Stomach (tissue), 9 donors: ENCODE results near the gene EGFR. TPM values are rescaled to one million over a fixed set of nuclear protein-coding genes. Genes with fewer than 3 reads are reported as not detected.

ENCODE experiments used
- DNase-seq, 2 donors: peaks; one replicate each; pipeline versions ENCODE4 v3.0.0 to v3.0.0-alpha.2; 2013 to 2019
- H3K27ac ChIP-seq, 5 donors: fragments of 200-600 bp in 4 of 5; sonication (generic) in 4 of 5; one replicate each; pipeline ENCODE4 v1.5.1; 2013 to 2019; ENCODE audit warnings: mild to moderate bottlenecking in 1 of 5, moderate library complexity in 1 of 5
- H3K27me3 ChIP-seq, 3 donors: fragments of 200-600 bp; sonication (generic); one replicate each; pipeline ENCODE4 v1.5.1; 2017 to 2019; ENCODE audit warnings: mixed run types in 1 of 3
- H3K36me3 ChIP-seq, 4 donors: fragments of 200-600 bp; sonication (generic); 1 replicate in 3 of 4; 2 replicates in 1 of 4; pipeline ENCODE4 v1.5.1; 2016 to 2019
- H3K4me1 ChIP-seq, 4 donors: fragments of 200-600 bp; sonication (generic); one replicate each; pipeline ENCODE4 v1.5.1; 2016 to 2019
- H3K4me3 ChIP-seq, 4 donors: fragments of 200-600 bp; sonication (generic) in 3 of 4; one replicate each; pipeline ENCODE4 v1.5.1; 2016 to 2019; ENCODE audit warnings: mild to moderate bottlenecking in 1 of 4
- H3K9me3 ChIP-seq, 4 donors: fragments of 200-600 bp; sonication (generic); one replicate each; pipeline ENCODE4 v1.5.1; 2016 to 2019
- EP300 ChIP-seq: sonication (generic); formaldehyde crosslinking; IDR thresholded peaks from one replicate; pipeline ENCODE4 v1.6.1; 2017; ENCODE audit warnings: antibody characterized with exemption
- POLR2A ChIP-seq, 4 donors: fragments of 450-650 bp; IDR thresholded peaks; one replicate each; pipeline ENCODE4 v1.6.1; 2016; ENCODE audit warnings: antibody characterized with exemption in 4 of 4, control low read depth in 2 of 4, mild to moderate bottlenecking in 1 of 4, moderate library complexity in 1 of 4
- POLR2AphosphoS5 ChIP-seq, 3 donors: sonication (generic); formaldehyde crosslinking; IDR thresholded peaks; one replicate each; pipeline ENCODE4 v1.6.1; 2016; ENCODE audit warnings: antibody characterized with exemption in 3 of 3
- WGBS, 5 donors: extraction: QIAGEN DNeasy Blood & Tissue Kit in 3 of 5; methylation state at CpG; one replicate each; pipeline versions ENCODE4 v1.1.5 to v1.1.7; 2013 to 2018; 5-methylcytosine and 5-hydroxymethylcytosine counted together
- intact Hi-C: fragments of 100-400 bp; cut with DNase I; formaldehyde crosslinking; loops from one replicate; pipeline ENCODE4 v1.15.1; 2023; ENCODE audit warnings: low total_unique reads
- polyA plus RNA-seq, 3 donors: library from polyadenylated mRNA; stranded (reverse); fragments of 200-250 nt; gene quantifications; one replicate each; pipeline ENCODE4 v1.2.3, GENCODE V29; 2013
- total RNA-seq, 5 donors: library from RNA; depleted of rRNA; stranded (reverse); fragments of >200 nt; gene quantifications; one replicate each; pipeline versions ENCODE4 v1.1.0 to v1.2.3, GENCODE V29; 2014 to 2016
- TF ChIP-seq, protein P1 (sequence below), 7 experiments: fragments of 450-650 bp in 4 of 7; fragments of 200-600 bp in 3 of 7; sonication (generic) in 3 of 7; IDR thresholded peaks; one replicate each; pipeline ENCODE4 v1.5.1; 2016 to 2019; ENCODE audit warnings: antibody characterized with exemption in 7 of 7, control low read depth in 2 of 7, mild to moderate bottlenecking in 1 of 7
- donor health status: healthy with polysubstance abuse.
- donor health status: Bipolar disorder and iron deficiency.
- donor health status: healthy.

EGFR gene
- total and polyA plus RNA-seq, 8 donors = 3.4 to 43.4 (median 32.6) TPM

DNA sequence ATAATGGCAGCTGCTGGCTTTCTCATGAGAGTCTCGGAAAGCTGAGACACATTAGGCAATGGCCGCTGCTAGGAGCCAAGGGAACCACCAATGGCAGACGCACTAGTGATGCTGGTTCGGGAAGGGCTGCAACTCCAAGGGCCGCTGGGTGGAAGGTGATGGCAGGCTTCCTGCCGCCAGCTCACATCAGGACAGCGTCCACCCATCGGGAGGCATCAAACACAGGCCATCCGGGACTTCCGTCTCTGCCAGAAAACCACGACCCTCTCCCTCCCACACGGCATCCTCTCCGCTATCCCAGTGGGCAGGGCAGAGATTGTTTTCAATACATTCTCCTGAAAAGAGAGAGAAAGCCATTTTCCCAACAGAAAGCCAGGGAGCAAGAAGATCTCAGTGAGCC, 27.5 kb upstream of the EGFR start:
- no peak overlapping the region for H3K27ac ChIP-seq
- no peak for DNase-seq
- intact Hi-C loops = no loop called here
- no peaks in the 10 kb centered on the region for H3K4me1 ChIP-seq
- no peaks in the 10 kb centered on the region for H3K9me3 ChIP-seq
- H3K36me3 ChIP-seq = no peaks in the 10 kb centered on the region
- no peaks in the 10 kb centered on the region for H3K27me3 ChIP-seq
- WGBS, 5 donors = 91 to 99% (median 94%) methylated on average over 9 to 13 of the region's 13 CpGs
- TF ChIP-seq EP300 = no peak
- TF ChIP-seq POLR2AphosphoS5 (IDR thresholded peaks at IDR 0.05) = no peak
- TF ChIP-seq, protein P1, sequence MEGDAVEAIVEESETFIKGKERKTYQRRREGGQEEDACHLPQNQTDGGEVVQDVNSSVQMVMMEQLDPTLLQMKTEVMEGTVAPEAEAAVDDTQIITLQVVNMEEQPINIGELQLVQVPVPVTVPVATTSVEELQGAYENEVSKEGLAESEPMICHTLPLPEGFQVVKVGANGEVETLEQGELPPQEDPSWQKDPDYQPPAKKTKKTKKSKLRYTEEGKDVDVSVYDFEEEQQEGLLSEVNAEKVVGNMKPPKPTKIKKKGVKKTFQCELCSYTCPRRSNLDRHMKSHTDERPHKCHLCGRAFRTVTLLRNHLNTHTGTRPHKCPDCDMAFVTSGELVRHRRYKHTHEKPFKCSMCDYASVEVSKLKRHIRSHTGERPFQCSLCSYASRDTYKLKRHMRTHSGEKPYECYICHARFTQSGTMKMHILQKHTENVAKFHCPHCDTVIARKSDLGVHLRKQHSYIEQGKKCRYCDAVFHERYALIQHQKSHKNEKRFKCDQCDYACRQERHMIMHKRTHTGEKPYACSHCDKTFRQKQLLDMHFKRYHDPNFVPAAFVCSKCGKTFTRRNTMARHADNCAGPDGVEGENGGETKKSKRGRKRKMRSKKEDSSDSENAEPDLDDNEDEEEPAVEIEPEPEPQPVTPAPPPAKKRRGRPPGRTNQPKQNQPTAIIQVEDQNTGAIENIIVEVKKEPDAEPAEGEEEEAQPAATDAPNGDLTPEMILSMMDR (IDR thresholded peaks at IDR 0.05) = no peak
- no peak for TF ChIP-seq POLR2A (IDR thresholded peaks at IDR 0.05)
- H3K4me3 ChIP-seq = no peak overlapping the region

DNA sequence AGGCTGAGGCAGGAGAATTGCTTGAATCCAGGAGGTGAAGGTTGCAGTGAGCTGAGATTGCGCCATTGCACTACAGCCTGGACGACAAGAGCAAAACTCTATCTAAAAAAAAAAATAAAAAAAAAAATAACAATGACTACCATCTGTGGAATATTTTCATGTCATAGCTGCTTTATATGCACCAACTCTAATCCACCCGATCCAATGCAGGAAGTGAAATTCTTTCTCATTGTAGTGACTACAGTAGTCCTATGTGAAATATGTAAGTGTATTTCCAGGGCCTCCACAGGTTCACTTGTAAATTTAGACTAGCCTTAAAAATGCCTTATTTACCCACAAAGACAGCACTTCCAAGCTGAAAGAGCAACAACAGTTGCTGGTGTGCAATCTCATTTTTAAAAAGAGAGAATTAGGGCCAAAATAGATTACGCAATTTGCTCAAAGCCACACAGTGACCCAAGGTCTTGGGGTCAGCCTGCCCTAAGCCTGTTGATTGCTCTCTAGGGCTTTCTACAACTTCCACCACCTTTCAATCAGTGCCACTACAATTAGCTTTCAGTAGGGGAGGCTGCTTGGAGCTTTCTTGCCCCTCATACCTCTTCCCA, 25.8 kb upstream of the EGFR start:
- Histone ChIP-seq H3K4me3 (no peak overlapping the region), H3K9me3 (no peaks in the 10 kb centered on the region), H3K27me3 (no peaks in the 10 kb centered on the region), H3K4me1 (no peaks in the 10 kb centered on the region), H3K36me3 (no peaks in the 10 kb centered on the region), H3K27ac (no peak overlapping the region)
- WGBS, 5 donors = 84 to 95% (median 91%) methylated on average over 4 of the region's 4 CpGs
- no peak for TF ChIP-seq EP300
- no peak for TF ChIP-seq POLR2AphosphoS5 (IDR thresholded peaks at IDR 0.05)
- TF ChIP-seq POLR2A (IDR thresholded peaks at IDR 0.05) = no peak
- TF ChIP-seq, protein P1 (IDR thresholded peaks at IDR 0.05) = no peak
- intact Hi-C loops = no loop called here
- DNase-seq = no peak

DNA sequence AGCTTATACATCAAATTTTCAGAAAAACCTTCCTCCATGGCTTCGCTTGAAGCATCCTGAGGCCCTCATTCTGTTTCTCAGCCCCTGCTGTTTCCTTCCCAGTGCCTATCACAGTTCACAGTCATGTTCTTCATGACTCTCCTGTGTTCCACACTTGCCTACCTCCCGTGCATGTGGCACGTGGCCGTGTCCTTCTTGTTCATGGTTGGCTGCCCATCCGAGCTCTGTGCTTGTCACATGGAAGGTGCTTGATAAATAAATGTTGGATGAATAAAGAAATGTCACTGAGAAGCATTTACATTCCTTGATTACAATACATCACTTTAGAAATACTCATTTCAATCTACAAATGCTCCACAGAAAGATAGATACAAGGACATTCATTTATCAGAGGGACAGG, 23.7 kb upstream of the EGFR start:
- DNase-seq = no peak
- no peaks in the 10 kb centered on the region for H3K9me3 ChIP-seq
- no peak overlapping the region for H3K27ac ChIP-seq
- intact Hi-C loops = no loop called here
- TF ChIP-seq POLR2AphosphoS5 (IDR thresholded peaks at IDR 0.05) (no peak), EP300 (no peak), POLR2A (IDR thresholded peaks at IDR 0.05) (no peak)
- TF ChIP-seq, protein P1 (IDR thresholded peaks at IDR 0.05) = no peak
- WGBS, 5 donors = 91 to 94% (median 93%) methylated on average over 5 of the region's 5 CpGs
- no peak overlapping the region for H3K4me3 ChIP-seq
- H3K4me1 ChIP-seq = no peaks in the 10 kb centered on the region
- H3K36me3 ChIP-seq = no peaks in the 10 kb centered on the region
- no peaks in the 10 kb centered on the region for H3K27me3 ChIP-seq

DNA sequence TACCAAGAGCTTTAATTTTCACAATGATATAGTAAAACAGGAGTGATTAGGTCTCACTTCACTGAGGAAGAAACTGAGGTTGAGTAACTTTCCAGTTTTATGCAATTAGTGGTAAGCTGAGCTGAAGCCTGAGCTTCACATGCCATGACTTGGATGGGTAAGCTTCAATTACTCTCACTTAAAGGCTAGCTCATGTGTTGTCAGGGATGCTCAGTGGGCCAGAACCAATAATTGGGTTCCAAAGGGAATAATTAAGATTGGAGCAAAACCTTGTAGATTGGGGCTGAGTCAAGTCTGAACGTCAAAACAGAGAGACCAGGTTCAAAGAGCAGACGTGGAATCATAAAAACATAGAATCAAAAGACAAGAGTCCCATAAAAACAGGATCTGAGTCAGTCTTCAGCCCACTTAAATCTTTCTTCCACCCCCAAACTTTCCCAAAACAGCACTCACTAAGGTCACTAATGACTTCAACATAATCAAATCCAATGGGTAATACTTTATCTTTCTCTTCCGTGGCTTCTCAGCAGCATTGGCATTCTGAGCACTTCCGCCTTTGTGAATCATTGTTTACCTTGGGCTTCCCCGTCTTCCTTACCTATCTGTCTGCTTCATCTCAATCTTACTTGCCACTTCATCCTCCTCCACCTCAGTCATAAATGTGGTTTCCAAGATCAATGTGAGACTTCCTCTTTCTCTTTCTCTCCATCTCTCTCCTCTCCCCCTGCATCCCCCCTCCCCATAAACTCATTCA, 23.0 kb upstream of the EGFR start:
- H3K36me3 ChIP-seq = no peaks in the 10 kb centered on the region
- H3K27me3 ChIP-seq = no peaks in the 10 kb centered on the region
- intact Hi-C loops = no loop called here
- no peaks in the 10 kb centered on the region for H3K9me3 ChIP-seq
- no peak for DNase-seq
- H3K27ac ChIP-seq = no peak overlapping the region
- WGBS, 5 donors = 49 to 58% (median 55%) methylated on average over 5 of the region's 5 CpGs
- no peaks in the 10 kb centered on the region for H3K4me1 ChIP-seq
- H3K4me3 ChIP-seq = no peak overlapping the region
- TF ChIP-seq POLR2A (IDR thresholded peaks at IDR 0.05) (no peak), POLR2AphosphoS5 (IDR thresholded peaks at IDR 0.05) (no peak)

DNA sequence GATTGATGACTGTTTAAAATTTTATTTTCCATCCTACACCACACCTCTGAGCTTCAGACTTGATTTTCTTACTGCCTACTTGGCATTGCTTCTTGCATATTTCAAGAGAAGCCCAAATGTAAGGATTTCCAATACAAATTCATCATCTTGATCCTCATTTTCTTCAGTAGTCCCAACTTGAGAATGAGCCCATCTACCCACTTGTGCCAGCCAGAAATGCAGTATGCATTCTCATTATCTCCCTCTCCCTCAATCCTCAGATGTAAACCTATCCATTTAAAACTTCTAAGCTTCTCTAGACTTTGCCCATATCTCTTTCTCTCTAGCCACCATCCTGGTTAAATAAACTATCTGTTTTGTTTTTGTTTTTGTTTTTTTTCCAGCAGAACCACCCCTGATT, 22.4 kb upstream of the EGFR start:
- intact Hi-C loops = no loop called here
- no peaks in the 10 kb centered on the region for H3K4me1 ChIP-seq
- H3K9me3 ChIP-seq = no peaks in the 10 kb centered on the region
- DNase-seq = no peak
- no peak overlapping the region for H3K27ac ChIP-seq
- TF ChIP-seq EP300 (no peak), POLR2A (IDR thresholded peaks at IDR 0.05) (no peak), POLR2AphosphoS5 (IDR thresholded peaks at IDR 0.05) (no peak)
- TF ChIP-seq, protein P1 (IDR thresholded peaks at IDR 0.05) = no peak
- H3K27me3 ChIP-seq = no peaks in the 10 kb centered on the region
- no peaks in the 10 kb centered on the region for H3K36me3 ChIP-seq
- H3K4me3 ChIP-seq = no peak overlapping the region
